ENCODE results near the gene PKP4.

GRCh38 chr2:158567208-158567607 lies 110.5 kb downstream of the PKP4 start:
- TF ChIP-seq, protein P1, sequence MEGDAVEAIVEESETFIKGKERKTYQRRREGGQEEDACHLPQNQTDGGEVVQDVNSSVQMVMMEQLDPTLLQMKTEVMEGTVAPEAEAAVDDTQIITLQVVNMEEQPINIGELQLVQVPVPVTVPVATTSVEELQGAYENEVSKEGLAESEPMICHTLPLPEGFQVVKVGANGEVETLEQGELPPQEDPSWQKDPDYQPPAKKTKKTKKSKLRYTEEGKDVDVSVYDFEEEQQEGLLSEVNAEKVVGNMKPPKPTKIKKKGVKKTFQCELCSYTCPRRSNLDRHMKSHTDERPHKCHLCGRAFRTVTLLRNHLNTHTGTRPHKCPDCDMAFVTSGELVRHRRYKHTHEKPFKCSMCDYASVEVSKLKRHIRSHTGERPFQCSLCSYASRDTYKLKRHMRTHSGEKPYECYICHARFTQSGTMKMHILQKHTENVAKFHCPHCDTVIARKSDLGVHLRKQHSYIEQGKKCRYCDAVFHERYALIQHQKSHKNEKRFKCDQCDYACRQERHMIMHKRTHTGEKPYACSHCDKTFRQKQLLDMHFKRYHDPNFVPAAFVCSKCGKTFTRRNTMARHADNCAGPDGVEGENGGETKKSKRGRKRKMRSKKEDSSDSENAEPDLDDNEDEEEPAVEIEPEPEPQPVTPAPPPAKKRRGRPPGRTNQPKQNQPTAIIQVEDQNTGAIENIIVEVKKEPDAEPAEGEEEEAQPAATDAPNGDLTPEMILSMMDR (IDR thresholded peaks at IDR 0.05) = no peak
- TF ChIP-seq POLR2A (IDR thresholded peaks at IDR 0.05) = no peak
- no peak for TF ChIP-seq POLR2AphosphoS5 (IDR thresholded peaks at IDR 0.05)
